H1 (cell line): ENCODE measurements around the gene ARHGDIG. TPM values are rescaled to one million over a fixed set of nuclear protein-coding genes. Genes with fewer than 3 reads are reported as not detected.

Experiments
- POLR2A ChIP-seq, 2 experiments: IDR thresholded peaks; 1 replicate in 1 of 2; 2 replicates in 1 of 2; pipeline ENCODE4 v1.6.1; 2011; ENCODE audit warnings: low read depth in 2 of 2, low read length in 2 of 2, mild to moderate bottlenecking in 2 of 2; ENCODE audit errors: control extremely low read depth in 1 of 2
- TAF1 ChIP-seq: IDR thresholded peaks from 2 replicates; pipeline ENCODE4 v1.6.1; 2011; ENCODE audit warnings: mild to moderate bottlenecking, low read depth, low read length
- polyA plus RNA-seq, 7 experiments: library from polyadenylated mRNA; depleted of rRNA in 3 of 7; stranded (reverse) in 5 of 7; unstranded in 2 of 7; fragments of >200 nt in 5 of 7; fragments of 200-250 nt in 2 of 7; gene quantifications; 1 replicate in 5 of 7; 2 replicates in 1 of 7; 4 replicates in 1 of 7; pipeline versions ENCODE4 v1.2.1 to v1.2.3, GENCODE V29; 2011 to 2013; ENCODE audit warnings: missing spikeins in 2 of 7, mixed read lengths in 2 of 7
- total RNA-seq: library from RNA; stranded (reverse); fragmentation: NEBNext Ultra II Directional; extraction: Animal tissue kit (Norgen Biotek cat#: 25700); gene quantifications from 2 replicates; pipeline ENCODE4 v1.2.1, GENCODE V29; 2021

The ARHGDIG gene
- total and polyA plus RNA-seq, 2 of the 8 experiments (the other 6 are each of a cell fraction or from before 2014, with no cell fraction given) = 1.2 to 2.9 TPM

DNA sequence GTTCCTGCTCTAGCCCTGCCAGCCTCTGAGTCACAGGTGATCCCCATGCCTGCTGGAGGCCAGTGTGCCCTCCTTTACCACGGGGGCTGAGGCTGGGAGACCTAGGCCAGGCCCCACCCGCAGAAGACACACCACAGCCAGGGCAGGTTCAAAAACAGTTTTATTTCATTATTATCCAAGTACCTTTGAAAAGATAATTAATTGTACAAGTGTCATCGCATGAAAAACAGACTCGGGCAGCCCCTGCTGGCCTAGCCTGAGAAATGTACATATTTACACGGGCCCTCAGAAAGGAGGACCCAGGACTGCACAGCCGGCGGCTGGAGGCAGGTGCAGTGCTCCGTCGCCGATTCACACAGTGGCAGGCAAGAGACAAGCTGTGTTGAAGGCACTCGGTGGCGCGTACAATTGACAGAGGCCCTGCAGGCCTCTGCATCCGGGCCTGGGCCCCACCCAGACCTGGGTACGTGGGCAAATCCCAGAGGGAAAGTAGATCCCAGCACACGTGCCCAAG lies 7.0 kb downstream of the ARHGDIG start (continued):
- TF ChIP-seq TAF1 (no peak), POLR2A (IDR thresholded peaks at IDR 0.05; ENCODE audit: control extremely low read depth in 1 of 2, low read depth in 2 of 2, low read length in 2 of 2) (no peak)
- TF ChIP-seq, all 59 proteins: peak for 0
